OCI-LY3 (cell line): ENCODE results near the gene GRID1.

Source experiments
- H2AFZ ChIP-seq: fragments of 200-600, 300-600 bp; shearing (Covaris generic); 2 replicates; pipeline ENCODE4 v1.6.0; 2014; ENCODE audit warnings: antibody characterized with exemption, low read depth, low read length
- H3K27ac ChIP-seq: fragments of 200-600, 300-600 bp; sonication (generic); 2 replicates; pipeline ENCODE4 v1.5.1; 2014; ENCODE audit warnings: mild to moderate bottlenecking, low read length, moderate library complexity, mixed read lengths
- H3K27me3 ChIP-seq: fragments of 200-600, 300-600 bp; sonication (generic); 2 replicates; pipeline ENCODE4 v1.6.1; 2014; ENCODE audit warnings: low read depth, low read length, mixed read lengths
- H3K36me3 ChIP-seq: fragments of 200-600, 300-600 bp; sonication (generic); replicated peaks from 2 replicates; pipeline ENCODE3; 2014; ENCODE audit warnings: low read depth, low read length, mixed read lengths
- H3K4me1 ChIP-seq: fragments of 300-600, 200-600 bp; sonication (generic); 2 replicates; pipeline ENCODE4 v1.6.1; 2014; ENCODE audit warnings: low read length, mixed read lengths
- H3K4me2 ChIP-seq: fragments of 200-600, 300-600 bp; sonication (generic); 2 replicates; pipeline ENCODE4 v1.6.1; 2014; ENCODE audit warnings: low read length, mixed read lengths
- H3K4me3 ChIP-seq: fragments of 300-600, 200-600 bp; sonication (generic); 2 replicates; pipeline ENCODE4 v1.5.1; 2014; ENCODE audit warnings: antibody characterized with exemption, mild to moderate bottlenecking, low read length, moderate library complexity
- H3K79me2 ChIP-seq: fragments of 300-600, 200-600 bp; shearing (Covaris generic); 2 replicates; pipeline ENCODE4 v1.6.1; 2014; ENCODE audit warnings: mild to moderate bottlenecking, low read length, mixed read lengths
- H3K9ac ChIP-seq: fragments of 300-600, 200-600 bp; shearing (Covaris generic); 2 replicates; pipeline ENCODE4 v1.6.0; 2014; ENCODE audit warnings: mild to moderate bottlenecking, low read length, moderate library complexity
- H3K9me3 ChIP-seq: fragments of 200-600, 300-600 bp; shearing (Covaris generic); 2 replicates; pipeline ENCODE4 v1.6.1; 2014; ENCODE audit warnings: low read length, mixed read lengths; ENCODE audit not compliant: insufficient read depth
- H4K20me1 ChIP-seq: fragments of 200-600, 300-600 bp; sonication (generic); 2 replicates; pipeline ENCODE4 v1.6.1; 2016; ENCODE audit warnings: low read length, mixed read lengths; ENCODE audit not compliant: insufficient read depth
- CTCF ChIP-seq: fragments of 200-600, 300-600 bp; sonication (generic); IDR thresholded peaks from 2 replicates; pipeline ENCODE4 v1.5.1; 2014; ENCODE audit warnings: antibody characterized with exemption, low read length, low read depth
- EZH2phosphoT487 ChIP-seq: fragments of 200-600 bp; shearing (Covaris generic); IDR thresholded peaks from 2 replicates; pipeline ENCODE4 v1.6.1; 2018; ENCODE audit warnings: antibody characterized with exemption, mixed run types, low read depth

The GRID1 gene

GRCh38 chr10:86130041-86130440 lies 236.6 kb downstream of the GRID1 start:
- H3K79me2 ChIP-seq = no peaks in the 10 kb centered on the region
- H3K4me3 ChIP-seq = no peak overlapping the region
- H3K36me3 ChIP-seq = no peaks in the 10 kb centered on the region
- H2AFZ ChIP-seq = no peak overlapping the region
- no peak overlapping the region for H3K27ac ChIP-seq
- TF ChIP-seq CTCF = no peak
- no peak for TF ChIP-seq EZH2phosphoT487
- no peaks in the 10 kb centered on the region for H3K9me3 ChIP-seq
- no peaks in the 10 kb centered on the region for H3K4me1 ChIP-seq
- no peak overlapping the region for H3K9ac ChIP-seq
- H3K27me3 ChIP-seq = peaks cover 4% of the 10 kb centered on the region; the same call in 1 of the 2 replicates
- no peaks in the 10 kb centered on the region for H4K20me1 ChIP-seq
- no peak overlapping the region for H3K4me2 ChIP-seq

- peaks cover 4% of the 10 kb centered on the region for H3K27me3 ChIP-seq
- no peaks in the 10 kb centered on the region for H3K4me1 ChIP-seq
- H2AFZ ChIP-seq = no peak overlapping the region
- H4K20me1 ChIP-seq = no peaks in the 10 kb centered on the region
- no peaks in the 10 kb centered on the region for H3K36me3 ChIP-seq
- no peak overlapping the region for H3K4me3 ChIP-seq
- H3K9ac ChIP-seq = no peak overlapping the region
- no peak for TF ChIP-seq EZH2phosphoT487
- TF ChIP-seq CTCF = no peak
- no peaks in the 10 kb centered on the region for H3K79me2 ChIP-seq
- no peak overlapping the region for H3K4me2 ChIP-seq
- H3K9me3 ChIP-seq = no peaks in the 10 kb centered on the region
- no peak overlapping the region for H3K27ac ChIP-seq
These were observed 238.2 kb downstream of the GRID1 start for GRCh38 chr10:86128360-86128759.

GRCh38 chr10:86127274-86127819 lies 239.2 kb downstream of the GRID1 start:
- H3K27me3 ChIP-seq = peaks cover 4% of the 10 kb centered on the region
- no peaks in the 10 kb centered on the region for H3K79me2 ChIP-seq
- no peaks in the 10 kb centered on the region for H3K36me3 ChIP-seq
- no peak overlapping the region for H3K4me3 ChIP-seq
- no peak overlapping the region for H3K9ac ChIP-seq
- no peak for TF ChIP-seq CTCF
- no peak for TF ChIP-seq EZH2phosphoT487
- H3K4me2 ChIP-seq = no peak overlapping the region
- no peaks in the 10 kb centered on the region for H3K4me1 ChIP-seq
- no peak overlapping the region for H3K27ac ChIP-seq
- no peaks in the 10 kb centered on the region for H4K20me1 ChIP-seq
- no peaks in the 10 kb centered on the region for H3K9me3 ChIP-seq
- no peak overlapping the region for H2AFZ ChIP-seq

GRCh38 chr10:86124734-86125133 lies 241.9 kb downstream of the GRID1 start:
- Histone ChIP-seq H3K9ac (no peak overlapping the region), H3K9me3 (no peaks in the 10 kb centered on the region), H3K4me2 (no peak overlapping the region), H3K4me3 (no peak overlapping the region), H2AFZ (no peak overlapping the region), H3K36me3 (no peaks in the 10 kb centered on the region), H3K27me3 (peaks cover 4% of the 10 kb centered on the region), H3K4me1 (no peaks in the 10 kb centered on the region), H3K27ac (no peak overlapping the region), H3K79me2 (no peaks in the 10 kb centered on the region), H4K20me1 (no peaks in the 10 kb centered on the region)
- TF ChIP-seq CTCF (no peak), EZH2phosphoT487 (no peak)
